Osteocyte (in vitro differentiated cells): ENCODE data around the gene TMEM151A. TPM values are rescaled to one million over a fixed set of nuclear protein-coding genes. Genes with fewer than 3 reads are reported as not detected.
"Not testable (repeated sequence)": the region's sequence is repeated elsewhere in the genome, so short reads cannot be mapped to it uniquely, and the experiment has no call there.

Experiments
- DNase-seq: peaks from one replicate; pipeline ENCODE4 v3.0.0; 2021; ENCODE audit warnings: mixed read lengths; ENCODE audit not compliant: unreplicated experiment; ENCODE audit errors: extremely low spot score
- H3K27ac Mint-ChIP-seq: one replicate; pipeline ENCODE4 v1.8.0; 2021; ENCODE audit warnings: mild to moderate bottlenecking, mixed read lengths; ENCODE audit not compliant: unreplicated experiment
- H3K27me3 Mint-ChIP-seq: one replicate; pipeline ENCODE4 v1.8.0; 2021; ENCODE audit warnings: mixed read lengths; ENCODE audit not compliant: unreplicated experiment
- H3K36me3 Mint-ChIP-seq: one replicate; pipeline ENCODE4 v1.8.0; 2021; ENCODE audit warnings: mixed read lengths; ENCODE audit not compliant: unreplicated experiment
- H3K4me1 Mint-ChIP-seq: one replicate; pipeline ENCODE4 v1.8.0; 2021; ENCODE audit warnings: mixed read lengths; ENCODE audit not compliant: unreplicated experiment
- H3K4me3 Mint-ChIP-seq: one replicate; pipeline ENCODE4 v1.8.0; 2021; ENCODE audit warnings: mild to moderate bottlenecking, moderate library complexity, mixed read lengths; ENCODE audit not compliant: unreplicated experiment
- H3K9me3 Mint-ChIP-seq: one replicate; pipeline ENCODE4 v1.8.0; 2021; ENCODE audit warnings: mixed read lengths; ENCODE audit not compliant: unreplicated experiment
- total RNA-seq: library from RNA; stranded (reverse); gene quantifications from 2 replicates; pipeline ENCODE4 v1.2.1, GENCODE V29; 2021
- TF ChIP-seq, protein P1 (sequence below): fragments of 200-600 bp; sonication (generic); IDR thresholded peaks from 2 replicates; pipeline ENCODE4 v1.5.0; 2021; ENCODE audit warnings: antibody characterized with exemption, mild to moderate bottlenecking, moderate library complexity

The TMEM151A gene
- total RNA-seq, 1 donor from 2014 or later = 0.46 TPM

DNA sequence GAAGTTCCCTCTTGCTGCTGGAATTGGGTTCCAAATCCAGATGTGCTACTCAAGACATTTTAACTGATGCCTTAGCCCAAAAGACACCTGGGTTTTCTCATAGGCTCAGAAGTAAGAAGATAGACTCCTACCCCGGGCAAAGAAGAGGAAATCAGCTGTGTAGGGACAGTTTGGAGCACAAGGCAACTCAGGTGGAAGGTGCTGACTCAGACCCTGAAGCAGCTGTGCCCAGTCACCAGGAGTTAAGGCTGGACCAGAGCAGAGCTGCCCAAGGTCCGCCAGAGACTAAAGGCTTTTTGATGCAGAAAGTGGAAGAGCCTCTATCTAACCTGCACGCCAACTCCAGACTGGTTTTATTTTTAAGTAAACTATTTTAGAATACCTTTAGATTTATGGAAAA, 43.9 kb upstream of the TMEM151A start:
- Mint-ChIP-seq H3K9me3 (no peaks in the 10 kb centered on the region), H3K4me3 (no peak overlapping the region), H3K4me1 (no peaks in the 10 kb centered on the region), H3K27me3 (no peaks in the 10 kb centered on the region), H3K36me3 (peaks cover 16% of the 10 kb centered on the region), H3K27ac (no peak overlapping the region)
- DNase-seq = no peak
- TF ChIP-seq, protein P1, sequence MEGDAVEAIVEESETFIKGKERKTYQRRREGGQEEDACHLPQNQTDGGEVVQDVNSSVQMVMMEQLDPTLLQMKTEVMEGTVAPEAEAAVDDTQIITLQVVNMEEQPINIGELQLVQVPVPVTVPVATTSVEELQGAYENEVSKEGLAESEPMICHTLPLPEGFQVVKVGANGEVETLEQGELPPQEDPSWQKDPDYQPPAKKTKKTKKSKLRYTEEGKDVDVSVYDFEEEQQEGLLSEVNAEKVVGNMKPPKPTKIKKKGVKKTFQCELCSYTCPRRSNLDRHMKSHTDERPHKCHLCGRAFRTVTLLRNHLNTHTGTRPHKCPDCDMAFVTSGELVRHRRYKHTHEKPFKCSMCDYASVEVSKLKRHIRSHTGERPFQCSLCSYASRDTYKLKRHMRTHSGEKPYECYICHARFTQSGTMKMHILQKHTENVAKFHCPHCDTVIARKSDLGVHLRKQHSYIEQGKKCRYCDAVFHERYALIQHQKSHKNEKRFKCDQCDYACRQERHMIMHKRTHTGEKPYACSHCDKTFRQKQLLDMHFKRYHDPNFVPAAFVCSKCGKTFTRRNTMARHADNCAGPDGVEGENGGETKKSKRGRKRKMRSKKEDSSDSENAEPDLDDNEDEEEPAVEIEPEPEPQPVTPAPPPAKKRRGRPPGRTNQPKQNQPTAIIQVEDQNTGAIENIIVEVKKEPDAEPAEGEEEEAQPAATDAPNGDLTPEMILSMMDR = no peak

DNA sequence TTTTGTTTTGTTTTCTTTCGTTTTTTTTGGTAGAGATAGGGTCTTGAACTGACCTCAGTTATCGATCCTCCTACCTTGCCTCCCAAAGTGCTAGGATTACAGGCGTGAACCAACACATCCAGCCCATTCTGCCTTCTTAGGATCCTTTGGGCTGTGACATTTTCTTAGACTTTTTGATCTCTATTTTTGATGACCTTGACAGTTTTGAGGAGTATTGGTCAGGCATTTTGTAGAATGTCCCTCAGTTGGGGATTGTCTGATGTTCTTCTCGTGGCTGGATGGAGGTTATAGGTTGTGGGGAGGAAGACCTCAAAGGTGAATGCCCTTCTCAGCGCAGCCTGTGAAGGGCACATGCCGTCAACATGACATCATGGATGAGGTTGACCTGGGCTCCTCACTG, 42.8 kb upstream of the TMEM151A start:
- no peak for DNase-seq
- Mint-ChIP-seq H3K27me3 (no peaks in the 10 kb centered on the region), H3K36me3 (peaks cover 22% of the 10 kb centered on the region), H3K9me3 (no peaks in the 10 kb centered on the region), H3K4me3 (no peak overlapping the region), H3K27ac (no peak overlapping the region), H3K4me1 (no peaks in the 10 kb centered on the region)
- TF ChIP-seq, protein P1 = no peak

DNA sequence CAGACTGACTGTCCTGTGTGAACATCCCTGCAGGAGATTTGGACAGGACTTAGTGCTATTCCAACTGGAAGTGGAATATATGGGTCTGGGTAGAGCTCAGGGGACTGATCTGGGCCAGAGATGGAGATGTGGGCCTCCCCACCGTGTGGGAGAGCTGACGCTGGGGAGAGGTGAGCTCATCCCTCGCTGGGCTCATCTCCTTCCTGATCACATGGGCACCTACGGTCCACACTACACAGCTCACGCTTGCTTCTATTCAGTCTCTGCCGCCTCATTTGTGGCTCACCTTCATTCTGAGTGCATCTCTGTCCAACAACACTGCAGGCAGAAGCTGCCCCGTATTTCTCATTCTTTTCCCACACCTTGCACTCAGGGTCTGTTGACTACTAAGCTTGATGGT, 39.9 kb upstream of the TMEM151A start:
- TF ChIP-seq, protein P1 = no peak
- Mint-ChIP-seq H3K36me3 (peaks cover 14% of the 10 kb centered on the region), H3K27me3 (no peaks in the 10 kb centered on the region), H3K4me1 (peaks cover 3% of the 10 kb centered on the region), H3K4me3 (no peak overlapping the region), H3K27ac (no peak overlapping the region), H3K9me3 (no peaks in the 10 kb centered on the region)
- DNase-seq = no peak

DNA sequence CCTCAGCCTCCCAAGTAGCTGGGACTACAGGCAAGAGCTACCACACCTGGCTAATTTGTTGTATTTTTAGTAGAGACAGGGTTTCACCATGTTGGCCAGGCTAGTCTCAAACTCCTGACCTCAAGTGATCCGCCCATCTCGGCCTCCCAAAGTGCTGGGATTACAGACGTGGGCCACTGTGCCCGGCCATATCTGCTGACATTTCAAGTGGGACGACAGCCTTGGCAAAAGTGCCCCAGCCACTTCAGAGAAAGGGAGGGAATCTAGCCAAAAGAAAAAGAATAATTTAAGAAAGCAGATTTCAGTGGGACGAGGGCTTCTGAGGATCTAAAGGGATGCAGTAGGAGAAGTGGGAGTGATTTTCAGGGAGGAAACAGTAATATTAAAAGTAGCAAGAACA, 38.6 kb upstream of the TMEM151A start:
- not testable (repeated sequence) for H3K27me3 Mint-ChIP-seq

DNA sequence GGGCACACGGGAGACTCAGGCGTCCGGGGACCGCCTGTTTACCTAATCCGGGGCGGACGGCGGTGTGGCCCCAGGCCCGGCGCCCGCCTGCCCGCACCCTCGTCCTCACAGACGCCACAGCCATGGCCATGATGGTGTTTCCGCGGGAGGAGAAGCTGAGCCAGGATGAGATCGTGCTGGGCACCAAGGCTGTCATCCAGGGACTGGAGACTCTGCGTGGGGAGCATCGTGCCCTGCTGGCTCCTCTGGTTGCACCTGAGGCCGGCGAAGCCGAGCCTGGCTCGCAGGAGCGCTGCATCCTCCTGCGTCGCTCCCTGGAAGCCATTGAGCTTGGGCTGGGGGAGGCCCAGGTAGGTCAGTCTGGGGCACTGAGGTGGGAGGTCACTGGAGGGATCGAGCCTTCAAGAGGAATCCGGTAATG, 33.2 kb upstream of the TMEM151A start:
- Mint-ChIP-seq H3K4me3 (peak overlapping the region; percentile 79), H3K27ac (peak overlapping the region; percentile 27), H3K36me3 (peaks cover 22% of the 10 kb centered on the region), H3K9me3 (no peaks in the 10 kb centered on the region), H3K27me3 (no peaks in the 10 kb centered on the region), H3K4me1 (peaks cover 22% of the 10 kb centered on the region)
- DNase-seq = no peak
- TF ChIP-seq, protein P1 = no peak

More for the DNA sequence above, 38.6 kb upstream of the TMEM151A start:
- H3K4me3 Mint-ChIP-seq, H3K4me1 Mint-ChIP-seq, H3K27ac Mint-ChIP-seq, DNase-seq, H3K9me3 Mint-ChIP-seq, H3K36me3 Mint-ChIP-seq: not testable (repeated sequence)

DNA sequence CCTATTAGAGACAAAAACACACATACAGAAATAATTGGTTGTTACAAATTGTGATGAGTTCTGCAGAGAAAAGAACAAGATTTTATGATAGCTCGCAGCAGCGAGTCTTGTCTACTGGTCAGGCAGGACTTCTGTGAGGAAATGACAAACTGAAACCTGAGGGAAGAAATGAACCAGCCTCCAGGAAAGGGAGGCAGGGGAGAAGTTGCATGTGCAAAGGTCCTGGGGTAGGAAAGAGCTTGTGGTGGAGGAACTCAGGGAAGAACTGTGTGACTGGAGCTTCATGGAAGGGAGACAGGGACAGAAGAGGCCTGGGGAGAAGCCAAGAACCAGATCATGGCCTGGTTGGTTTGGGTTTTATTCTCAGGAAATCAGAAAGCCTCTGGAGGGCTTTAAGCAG, 32.5 kb upstream of the TMEM151A start:
- H3K9me3 Mint-ChIP-seq = no peaks in the 10 kb centered on the region
- DNase-seq = no peak
- TF ChIP-seq, protein P1 = no peak
- H3K36me3 Mint-ChIP-seq = peaks cover 21% of the 10 kb centered on the region
- H3K4me3 Mint-ChIP-seq = no peak overlapping the region
- peak overlapping the region; percentile 6 for H3K27ac Mint-ChIP-seq
- no peaks in the 10 kb centered on the region for H3K27me3 Mint-ChIP-seq
- peaks cover 22% of the 10 kb centered on the region for H3K4me1 Mint-ChIP-seq
